HepG2 (cell line): ENCODE results near the gene RPUSD4. TPM values are rescaled to one million over a fixed set of nuclear protein-coding genes. Genes with fewer than 3 reads are reported as not detected.

Source experiments
- ATAC-seq: fragments of 200-7000 bp; cut with Tn5 transposase; 3 replicates; pipeline ENCODE4 v1.9.1; 2020; ENCODE audit warnings: mild to moderate bottlenecking, moderate library complexity
- BruUV-seq: library from RNA; stranded (reverse); fragments of 400-500 nt; replicated peaks from 2 replicates; lab custom pipeline; 2021; lab: Mats Ljungman, UMichigan
- CTCF ChIA-PET: fragments of 300-600 bp; formaldehyde crosslinking; extraction: SDS; loops from one replicate; lab custom pipeline; 2021; ENCODE audit warnings: low total read pairs, inconsistent platforms, low intra/inter-chr PET ratio; lab: Yijun Ruan, JAX
- POLR2A ChIA-PET: fragments of 350-600 bp; sonication (Branson Sonifier 250); formaldehyde crosslinking; loops from one replicate; lab custom pipeline; 2020; ENCODE audit warnings: antibody characterized with exemption, inconsistent platforms; lab: Yijun Ruan, JAX
- DNase-seq: peaks from one replicate; pipeline ENCODE4 v3.0.0-alpha.2; 2015; ENCODE audit warnings: low spot score
- FAIRE-seq: peaks from 3 replicates; lab custom pipeline; 2011; peaks lifted over from hg19 to GRCh38; lab: Jason Lieb, UNC
- H2AFZ ChIP-seq: one replicate; pipeline ENCODE4 v1.6.1; 2011; ENCODE audit warnings: low read length, inconsistent platforms
- H3K27ac ChIP-seq: fragments of 300-600 bp; 3 replicates; pipeline ENCODE4 v1.8.0; 2011; ENCODE audit warnings: mixed run types, mild to moderate bottlenecking, mixed read lengths, low read length, inconsistent platforms; ENCODE audit not compliant: insufficient read depth; ENCODE audit errors: extremely low read length
- H3K27me3 ChIP-seq, 2 experiments: fragments of 200-600 bp in 1 of 2; 2 replicates in 1 of 2; 3 replicates in 1 of 2; pipeline versions ENCODE4 v1.6.0 to v1.8.0; 2011; ENCODE audit warnings: low read length in 2 of 2, mild to moderate bottlenecking in 2 of 2, moderate library complexity in 2 of 2, inconsistent platforms in 1 of 2; ENCODE audit not compliant: insufficient read depth in 2 of 2, control insufficient read depth in 1 of 2
- H3K36me3 ChIP-seq, 2 experiments: fragments of 200-600 bp in 1 of 2; replicated peaks in 1 of 2; 2 replicates in 1 of 2; 3 replicates in 1 of 2; pipeline versions ENCODE4 v1.5.1 to v1.8.0; 2011; ENCODE audit warnings: low read length in 2 of 2, inconsistent platforms in 1 of 2; ENCODE audit not compliant: insufficient read depth in 2 of 2, control insufficient read depth in 1 of 2
- H3K4me1 ChIP-seq: 2 replicates; pipeline ENCODE4 v1.5.1; 2012; ENCODE audit warnings: low read length, inconsistent platforms; ENCODE audit not compliant: insufficient read depth
- H3K4me2 ChIP-seq: 2 replicates; pipeline ENCODE4 v1.6.0; 2011; ENCODE audit warnings: low read depth, low read length, inconsistent platforms
- H3K4me3 ChIP-seq, 3 experiments: fragments of 200-600 bp in 1 of 3; sonication (generic), shearing (Covaris generic) in 1 of 3; replicated peaks in 1 of 3; 2 replicates each; pipeline ENCODE4 v1.5.1; 2011 to 2016; ENCODE audit warnings: low read length in 3 of 3, inconsistent platforms in 2 of 3, low read depth in 2 of 3, mild to moderate bottlenecking in 2 of 3, control low read depth in 1 of 3, mixed read lengths in 1 of 3; ENCODE audit not compliant: insufficient read depth in 1 of 3
- H3K79me2 ChIP-seq: one replicate; pipeline ENCODE4 v1.6.1; 2011; ENCODE audit warnings: low read length, inconsistent platforms; ENCODE audit not compliant: insufficient read depth
- H3K9ac ChIP-seq: 2 replicates; pipeline ENCODE4 v1.6.0; 2011; ENCODE audit warnings: mild to moderate bottlenecking, low read depth, low read length, inconsistent platforms; ENCODE audit not compliant: insufficient read depth
- H3K9me3 ChIP-seq: 2 replicates; pipeline ENCODE4 v1.5.1; 2012; ENCODE audit warnings: mild to moderate bottlenecking, low read length
- H4K20me1 ChIP-seq: 2 replicates; pipeline ENCODE4 v1.6.0; 2011; ENCODE audit warnings: inconsistent platforms, mild to moderate bottlenecking, low read length, moderate library complexity; ENCODE audit not compliant: insufficient read depth
- BCL3 ChIP-seq: sonication (generic); formaldehyde crosslinking; IDR thresholded peaks from 2 replicates; pipeline ENCODE4 v1.5.1; 2020; ENCODE audit warnings: mild to moderate bottlenecking, missing genetic modification reagents, moderate library complexity
- HDAC2 ChIP-seq: sonication (generic); formaldehyde crosslinking; IDR thresholded peaks from 2 replicates; pipeline ENCODE4 v1.4.0; 2020; ENCODE audit warnings: missing genetic modification reagents
- KDM4B ChIP-seq: sonication (generic); formaldehyde crosslinking; IDR thresholded peaks from 2 replicates; pipeline ENCODE4 v1.4.0; 2020; ENCODE audit warnings: missing genetic modification reagents
- MED13 ChIP-seq: sonication (generic); formaldehyde crosslinking; IDR thresholded peaks from 2 replicates; pipeline ENCODE4 v1.5.0; 2020; ENCODE audit warnings: missing genetic modification reagents
- PPARG ChIP-seq: conservative IDR thresholded peaks from 2 replicates; pipeline ENCODE4 v1.6.1; 2016; ENCODE audit warnings: missing biosample characterization, missing genetic modification reagents
- RFX3 ChIP-seq: IDR thresholded peaks from 2 replicates; pipeline ENCODE4 v1.6.1; 2016; ENCODE audit warnings: missing biosample characterization, missing genetic modification reagents
- SRSF4 ChIP-seq: fragments of 200-400 bp; formaldehyde crosslinking; IDR thresholded peaks from one replicate; pipeline ENCODE4 v1.6.1; 2018; ENCODE audit warnings: mild to moderate bottlenecking, low read depth, low read length, moderate library complexity; ENCODE audit not compliant: poor library complexity, severe bottlenecking
- TBL1XR1 ChIP-seq: fragments of 150-350 bp; IDR thresholded peaks from 2 replicates; pipeline ENCODE4 v1.6.1; 2014; ENCODE audit warnings: borderline replicate concordance, low read length; ENCODE audit not compliant: partially characterized antibody
- TEF ChIP-seq: sonication (generic); formaldehyde crosslinking; IDR thresholded peaks from 2 replicates; pipeline ENCODE4 v1.5.0; 2020; ENCODE audit warnings: missing genetic modification reagents
- ZBTB46 ChIP-seq: sonication (generic); formaldehyde crosslinking; IDR thresholded peaks from 2 replicates; pipeline ENCODE4 v1.4.0; 2020; ENCODE audit warnings: mild to moderate bottlenecking, missing genetic modification reagents, borderline replicate concordance
- ZNF451 ChIP-seq: sonication (generic); formaldehyde crosslinking; IDR thresholded peaks from 2 replicates; pipeline ENCODE4 v1.5.0; 2020; ENCODE audit warnings: mild to moderate bottlenecking, missing genetic modification reagents
- ZNF788 ChIP-seq: sonication (generic); formaldehyde crosslinking; IDR thresholded peaks from 2 replicates; pipeline ENCODE4 v1.5.0; 2020; ENCODE audit warnings: mild to moderate bottlenecking, missing genetic modification reagents, borderline replicate concordance
- WGBS: methylation state at CpG from one replicate; pipeline ENCODE4 v1.1.6; 2017; ENCODE audit warnings: low lambda C conversion rate; 5-methylcytosine and 5-hydroxymethylcytosine counted together
- in situ Hi-C: cut with HindIII; loops from 2 replicates; pipeline ENCODE4 v1.10.0; 2017; ENCODE audit warnings: low pct_unique_long_range_greater_than_20kb; ENCODE audit not compliant: extremely low pct_ligation_motif_present
- intact Hi-C: fragments of 100-400 bp; cut with micrococcal nuclease; formaldehyde crosslinking; loops from one replicate; pipeline ENCODE4 v1.10.0; 2022; ENCODE audit not compliant: unreplicated experiment
- polyA plus RNA-seq, 8 experiments: library from polyadenylated mRNA; depleted of rRNA in 3 of 8; stranded (reverse) in 7 of 8; unstranded in 1 of 8; fragments of >200 nt; fragmentation: Illumina TruSeq in 4 of 8; extraction: Trizol in 4 of 8; gene quantifications; 2 replicates each; pipeline versions ENCODE4 v1.2.1 to v1.2.3, GENCODE V29; 2011 to 2016; ENCODE audit warnings: low read depth in 4 of 8, missing spikeins in 1 of 8, mixed read lengths in 1 of 8; ENCODE audit not compliant: insufficient read depth in 1 of 8
- total RNA-seq, 5 experiments: library from RNA; depleted of rRNA; stranded (reverse); fragments of >200 nt; fragmentation: Illumina TruSeq; extraction: Trizol; gene quantifications; 2 replicates each; pipeline ENCODE4 v1.2.3, GENCODE V29; 2016; ENCODE audit warnings: low read depth in 1 of 5

RPUSD4 gene
- total and polyA plus RNA-seq, 2 of the 13 experiments (the other 11 are each of a cell fraction or from before 2014, with no cell fraction given): 45.0 to 52.9 TPM

DNA sequence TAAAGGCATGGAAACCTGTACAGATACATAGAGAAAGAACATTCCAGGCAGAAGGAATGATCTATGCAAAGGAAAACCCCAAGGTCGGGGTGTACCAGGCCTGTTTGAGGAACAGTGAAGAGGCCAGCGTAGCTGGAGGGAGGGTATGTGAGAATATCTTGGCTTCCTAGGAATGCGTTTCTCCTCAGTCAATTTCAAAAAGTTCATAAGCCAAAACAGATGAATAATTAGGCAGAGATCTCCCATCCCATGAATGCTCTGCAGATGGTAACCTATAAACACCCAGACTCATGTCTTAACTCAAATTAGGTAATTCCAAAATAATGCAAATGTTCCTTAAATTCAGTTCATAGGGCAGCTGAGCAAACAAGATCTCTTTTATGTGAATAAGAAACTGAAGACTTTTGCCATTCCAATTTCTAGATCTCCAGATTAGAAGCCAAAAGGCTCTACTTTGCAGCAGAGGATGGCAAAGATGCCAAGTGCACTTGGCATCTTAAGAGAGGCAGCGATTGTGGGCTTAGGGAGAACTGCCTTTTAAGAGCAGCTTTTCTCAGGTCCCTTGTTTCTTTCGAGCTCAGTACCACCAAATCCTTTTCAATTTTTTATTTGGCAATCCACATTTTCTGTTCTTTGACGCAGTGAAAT lies 13.3 kb upstream of the RPUSD4 start (continued):
- no peak for TF ChIP-seq ZBTB46 (CRISPR knock-in tag)
- no peak for TF ChIP-seq ZNF788
- no peak for TF ChIP-seq BCL3 (CRISPR knock-in tag)
- no peak for TF ChIP-seq RFX3 (CRISPR knock-in tag)
- TF ChIP-seq KDM4B (CRISPR knock-in tag): no peak
- no peak for TF ChIP-seq PPARG
- no peak for TF ChIP-seq HDAC2
- no peak for TF ChIP-seq TBL1XR1
- TF ChIP-seq TEF (CRISPR knock-in tag): no peak

DNA sequence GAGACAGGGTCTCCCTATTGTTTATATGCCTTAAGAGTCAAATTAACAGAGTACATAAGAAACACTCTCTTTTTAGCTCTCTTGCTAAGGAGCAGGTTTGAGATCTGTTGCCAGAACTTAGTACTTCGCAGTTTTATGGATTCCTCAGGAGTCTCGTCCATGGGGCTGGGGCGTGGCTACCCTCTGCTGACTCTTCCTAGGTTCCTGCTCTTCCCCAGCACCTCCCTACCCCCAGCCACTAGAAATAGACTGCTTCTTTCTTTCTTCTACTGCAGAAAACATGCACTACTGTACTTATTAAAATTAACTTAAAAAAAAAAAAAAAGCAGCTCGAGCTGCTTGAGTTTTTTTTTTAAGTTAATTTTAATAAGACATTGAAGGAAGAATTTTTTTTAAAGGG lies 8.1 kb upstream of the RPUSD4 start:
- no peak overlapping the region for H3K4me3 ChIP-seq
- no peak overlapping the region for H3K9ac ChIP-seq
- FAIRE-seq (no peak), DNase-seq (no peak), ATAC-seq (no peak)
- H3K79me2 ChIP-seq: peaks cover 45% of the 10 kb centered on the region
- ChIA-PET POLR2A (no interaction called here), CTCF (no interaction called here)
- no TSS peak for BruUV-seq
- 83% methylated on average over 4 of the region's 4 CpGs for WGBS
- no peak overlapping the region for H3K27ac ChIP-seq
- H3K9me3 ChIP-seq: no peaks in the 10 kb centered on the region
- H4K20me1 ChIP-seq: no peaks in the 10 kb centered on the region
- TF ChIP-seq ZNF451 (CRISPR knock-in tag) (no peak), HDAC2 (no peak), SRSF4 (no peak), MED13 (CRISPR knock-in tag) (no peak)
- in situ Hi-C loops: loop anchor here (25.0 kb wide), 1 partner anchor 582 kb away; the partner anchor contains the start of gene CHEK1
- intact Hi-C loops: no loop called here
- H3K36me3 ChIP-seq: no peaks in the 10 kb centered on the region; a peak in 1 of 5 replicates
- H3K4me2 ChIP-seq: no peak overlapping the region
- H3K4me1 ChIP-seq: no peaks in the 10 kb centered on the region
- H3K27me3 ChIP-seq: no peaks in the 10 kb centered on the region
- no peak overlapping the region for H2AFZ ChIP-seq
